Gastroesophageal sphincter (tissue), 4 donors: ENCODE measurements around the gene PTPRN2. TPM values are rescaled to one million over a fixed set of nuclear protein-coding genes. Genes with fewer than 3 reads are reported as not detected.

Source experiments
- ATAC-seq: fragments of 150-250 bp; one replicate; pipeline ENCODE4 v1.9.1; 2016; ENCODE audit warnings: mild to moderate bottlenecking, moderate library complexity
- H3K27ac ChIP-seq, 4 donors: fragments of 200-600 bp; sonication (generic) in 3 of 4; 1 replicate in 3 of 4; 2 replicates in 1 of 4; pipeline ENCODE4 v1.5.1; 2016 to 2019
- H3K27me3 ChIP-seq: fragments of 200-600 bp; sonication (generic); one replicate; pipeline ENCODE4 v1.5.1; 2019
- H3K36me3 ChIP-seq, 2 donors: fragments of 200-600 bp; sonication (generic); one replicate each; pipeline ENCODE4 v1.5.1; 2019; ENCODE audit warnings: control low read depth in 1 of 2
- H3K4me1 ChIP-seq, 3 donors: fragments of 200-600 bp; sonication (generic); 1 replicate in 2 of 3; 2 replicates in 1 of 3; pipeline ENCODE4 v1.5.1; 2016 to 2019; ENCODE audit warnings: control low read depth in 2 of 3
- H3K4me3 ChIP-seq, 2 donors: fragments of 200-600 bp; sonication (generic); one replicate each; pipeline ENCODE4 v1.5.1; 2019; ENCODE audit warnings: mild to moderate bottlenecking in 1 of 2, moderate library complexity in 1 of 2
- H3K9me3 ChIP-seq, 3 donors: fragments of 200-600 bp; sonication (generic); one replicate each; pipeline ENCODE4 v1.5.1; 2017 to 2019; ENCODE audit warnings: control low read depth in 2 of 3
- EP300 ChIP-seq: sonication (generic); formaldehyde crosslinking; IDR thresholded peaks from one replicate; pipeline ENCODE4 v1.6.1; 2017; ENCODE audit warnings: antibody characterized with exemption, mild to moderate bottlenecking
- POLR2A ChIP-seq, 2 donors: fragments of 450-650 bp; IDR thresholded peaks; one replicate each; pipeline ENCODE4 v1.6.1; 2017; ENCODE audit warnings: antibody characterized with exemption in 2 of 2, mild to moderate bottlenecking in 2 of 2, moderate library complexity in 1 of 2
- POLR2AphosphoS5 ChIP-seq: sonication (generic); formaldehyde crosslinking; IDR thresholded peaks from one replicate; pipeline ENCODE4 v1.6.1; 2017; ENCODE audit warnings: antibody characterized with exemption
- WGBS, 2 donors: methylation state at CpG; one replicate each; pipeline ENCODE4 v1.1.5; 2018; ENCODE audit warnings: low coverage in 1 of 2; 5-methylcytosine and 5-hydroxymethylcytosine counted together
- total RNA-seq, 4 donors: library from RNA; depleted of rRNA; stranded (reverse); fragments of >200 nt; gene quantifications; one replicate each; pipeline ENCODE4 v1.1.0, GENCODE V29; 2016
- TF ChIP-seq, protein P1 (sequence below), 4 experiments: fragments of 200-600 bp in 2 of 4; fragments of 450-650 bp in 2 of 4; sonication (generic) in 1 of 4; IDR thresholded peaks; one replicate each; pipeline ENCODE4 v1.5.1; 2017 to 2019; ENCODE audit warnings: antibody characterized with exemption in 4 of 4, mild to moderate bottlenecking in 2 of 4, moderate library complexity in 2 of 4

PTPRN2 gene
- total RNA-seq, 4 donors from 2014 or later, result 1.7 to 4.7 (median 3.3) TPM

DNA sequence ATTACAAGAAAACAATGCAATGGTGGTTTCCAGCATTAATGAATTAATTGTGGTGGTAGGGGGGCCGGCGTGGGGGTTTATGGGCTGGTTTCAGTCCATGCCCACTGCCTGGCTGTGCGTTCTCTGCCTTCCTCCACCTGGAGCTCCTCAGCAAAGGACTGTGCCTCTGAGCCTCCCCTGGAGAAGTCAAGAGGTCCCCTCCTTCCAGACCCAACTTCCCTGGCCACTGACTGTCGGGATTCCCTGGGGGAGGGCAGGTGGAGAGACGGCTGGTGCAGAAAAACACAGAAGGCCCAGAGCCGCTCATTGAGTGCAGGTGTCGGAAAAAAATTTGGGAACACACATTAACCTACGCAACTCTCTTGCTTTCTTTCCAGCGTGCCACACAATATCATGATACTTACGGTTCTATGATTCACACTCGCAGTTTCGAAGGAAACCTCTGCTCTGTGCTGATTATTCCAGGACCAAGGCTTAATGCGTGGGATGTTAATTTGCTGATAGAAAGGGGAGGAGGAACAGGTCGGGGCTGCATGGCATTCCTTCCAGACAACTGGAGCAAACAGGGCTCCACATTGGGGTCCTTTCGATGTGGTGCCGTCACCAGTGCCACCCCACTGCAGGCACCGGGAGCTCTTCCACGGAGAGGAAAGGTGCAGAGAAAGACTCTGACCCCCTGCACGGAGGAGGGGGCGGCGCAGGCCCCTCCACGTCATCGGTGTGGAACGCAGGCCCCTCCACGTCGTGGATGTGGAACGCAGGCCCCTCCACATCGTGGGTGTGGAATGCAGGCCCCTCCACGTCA lies 744.1 kb downstream of the PTPRN2 start:
- WGBS, 2 donors, result 81 to 84% methylated on average over 14 to 17 of the region's 29 CpGs
- H3K4me3 ChIP-seq, result no peak overlapping the region
- TF ChIP-seq, protein P1, sequence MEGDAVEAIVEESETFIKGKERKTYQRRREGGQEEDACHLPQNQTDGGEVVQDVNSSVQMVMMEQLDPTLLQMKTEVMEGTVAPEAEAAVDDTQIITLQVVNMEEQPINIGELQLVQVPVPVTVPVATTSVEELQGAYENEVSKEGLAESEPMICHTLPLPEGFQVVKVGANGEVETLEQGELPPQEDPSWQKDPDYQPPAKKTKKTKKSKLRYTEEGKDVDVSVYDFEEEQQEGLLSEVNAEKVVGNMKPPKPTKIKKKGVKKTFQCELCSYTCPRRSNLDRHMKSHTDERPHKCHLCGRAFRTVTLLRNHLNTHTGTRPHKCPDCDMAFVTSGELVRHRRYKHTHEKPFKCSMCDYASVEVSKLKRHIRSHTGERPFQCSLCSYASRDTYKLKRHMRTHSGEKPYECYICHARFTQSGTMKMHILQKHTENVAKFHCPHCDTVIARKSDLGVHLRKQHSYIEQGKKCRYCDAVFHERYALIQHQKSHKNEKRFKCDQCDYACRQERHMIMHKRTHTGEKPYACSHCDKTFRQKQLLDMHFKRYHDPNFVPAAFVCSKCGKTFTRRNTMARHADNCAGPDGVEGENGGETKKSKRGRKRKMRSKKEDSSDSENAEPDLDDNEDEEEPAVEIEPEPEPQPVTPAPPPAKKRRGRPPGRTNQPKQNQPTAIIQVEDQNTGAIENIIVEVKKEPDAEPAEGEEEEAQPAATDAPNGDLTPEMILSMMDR (IDR thresholded peaks at IDR 0.05), result no peak
- TF ChIP-seq EP300, result no peak
- no peak for TF ChIP-seq POLR2A (IDR thresholded peaks at IDR 0.05)
- TF ChIP-seq POLR2AphosphoS5, result no peak
- H3K4me1 ChIP-seq, result no peaks in the 10 kb centered on the region
- H3K27ac ChIP-seq, result no peak overlapping the region
- peaks cover 61% of the 10 kb centered on the region for H3K27me3 ChIP-seq
- H3K9me3 ChIP-seq, result no peaks in the 10 kb centered on the region
- no peak for ATAC-seq
- no peaks in the 10 kb centered on the region for H3K36me3 ChIP-seq

DNA sequence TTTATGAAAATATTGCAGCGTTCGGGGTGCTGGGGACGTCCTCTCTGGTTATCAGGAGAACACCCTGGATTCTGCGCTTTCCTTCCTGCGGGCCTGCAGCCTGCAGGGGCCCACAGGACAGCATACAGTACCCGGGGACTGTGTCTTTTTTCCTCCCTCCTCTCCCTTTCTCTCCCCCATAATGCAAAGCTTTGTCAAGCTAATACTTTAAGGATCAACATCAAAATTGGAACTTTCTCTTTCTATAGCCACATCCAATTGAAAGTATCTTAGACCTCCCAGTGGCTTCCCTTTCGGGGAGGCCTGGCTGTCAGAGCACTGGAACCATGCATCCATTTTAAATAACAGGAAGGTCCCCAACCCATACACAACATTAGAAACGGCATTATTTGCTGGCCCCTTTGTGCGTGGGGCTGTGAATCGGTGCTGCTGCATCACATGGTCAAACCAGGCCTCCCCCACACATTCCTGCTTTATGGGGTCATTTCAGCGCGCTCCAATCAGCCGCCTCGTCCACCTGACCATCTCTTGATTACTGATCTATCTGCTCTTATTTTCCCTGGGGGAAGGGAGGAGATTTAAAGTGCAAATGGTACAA lies 745.8 kb downstream of the PTPRN2 start:
- no peaks in the 10 kb centered on the region for H3K9me3 ChIP-seq
- no peaks in the 10 kb centered on the region for H3K36me3 ChIP-seq
- ATAC-seq, result no peak
- no peak overlapping the region for H3K4me3 ChIP-seq
- H3K27ac ChIP-seq, result no peak overlapping the region
- TF ChIP-seq POLR2A (IDR thresholded peaks at IDR 0.05) (no peak), EP300 (no peak)
- no peaks in the 10 kb centered on the region for H3K4me1 ChIP-seq
- 74 to 82% methylated on average over 9 to 13 of the region's 14 CpGs for WGBS, 2 donors
- peaks cover 58% of the 10 kb centered on the region for H3K27me3 ChIP-seq

DNA sequence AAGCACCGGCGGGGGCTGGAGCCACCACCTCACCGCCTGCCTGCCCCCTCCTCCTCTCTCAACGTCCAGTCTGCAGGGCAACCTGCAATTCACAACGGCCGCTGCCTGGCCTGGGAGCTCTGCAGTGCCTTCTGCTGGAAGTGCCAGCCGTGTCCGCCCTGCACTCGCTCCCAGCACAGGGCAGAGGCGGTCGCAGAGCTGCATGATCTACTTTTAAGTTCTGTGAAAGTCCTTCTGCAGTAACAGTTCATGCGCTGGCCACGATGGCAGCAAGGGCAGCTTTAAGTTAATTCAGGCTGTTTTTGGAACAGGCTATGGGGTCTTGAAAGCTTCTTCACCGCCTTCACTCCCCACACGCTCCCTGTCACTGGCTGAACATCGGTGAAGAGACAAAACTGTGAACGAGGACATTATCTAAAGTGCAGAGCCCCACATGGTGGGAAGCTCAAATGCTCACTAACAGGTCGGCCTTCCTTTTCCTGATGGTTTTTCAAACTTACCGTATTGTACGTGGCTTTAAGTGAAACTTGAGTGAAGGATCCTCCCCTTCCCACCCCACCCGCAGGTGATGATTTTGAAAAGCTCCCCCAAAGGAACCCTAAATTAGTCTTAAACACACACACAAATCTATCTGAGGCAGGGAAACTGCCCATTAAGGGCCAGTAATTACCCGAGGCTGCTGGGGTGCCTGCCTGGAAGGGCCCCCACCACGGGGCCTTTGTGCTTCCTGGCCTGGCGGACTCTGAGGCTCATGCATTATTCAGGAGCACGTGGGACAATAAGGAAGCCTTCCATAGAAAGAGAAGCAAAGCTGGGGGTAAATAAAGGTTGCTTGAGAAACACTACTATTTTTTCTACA lies 746.5 kb downstream of the PTPRN2 start:
- 56 to 72% methylated on average over 3 to 12 of the region's 25 CpGs for WGBS, 2 donors
- no peak overlapping the region for H3K4me3 ChIP-seq
- no peaks in the 10 kb centered on the region for H3K9me3 ChIP-seq
- H3K4me1 ChIP-seq, result no peaks in the 10 kb centered on the region
- H3K27me3 ChIP-seq, result peaks cover 56% of the 10 kb centered on the region
- no peaks in the 10 kb centered on the region for H3K36me3 ChIP-seq
- TF ChIP-seq POLR2AphosphoS5, result no peak
- no peak for TF ChIP-seq EP300
- no peak for TF ChIP-seq POLR2A (IDR thresholded peaks at IDR 0.05)
- TF ChIP-seq, protein P1 (IDR thresholded peaks at IDR 0.05), result no peak
- no peak for ATAC-seq
- H3K27ac ChIP-seq, result no peak overlapping the region

DNA sequence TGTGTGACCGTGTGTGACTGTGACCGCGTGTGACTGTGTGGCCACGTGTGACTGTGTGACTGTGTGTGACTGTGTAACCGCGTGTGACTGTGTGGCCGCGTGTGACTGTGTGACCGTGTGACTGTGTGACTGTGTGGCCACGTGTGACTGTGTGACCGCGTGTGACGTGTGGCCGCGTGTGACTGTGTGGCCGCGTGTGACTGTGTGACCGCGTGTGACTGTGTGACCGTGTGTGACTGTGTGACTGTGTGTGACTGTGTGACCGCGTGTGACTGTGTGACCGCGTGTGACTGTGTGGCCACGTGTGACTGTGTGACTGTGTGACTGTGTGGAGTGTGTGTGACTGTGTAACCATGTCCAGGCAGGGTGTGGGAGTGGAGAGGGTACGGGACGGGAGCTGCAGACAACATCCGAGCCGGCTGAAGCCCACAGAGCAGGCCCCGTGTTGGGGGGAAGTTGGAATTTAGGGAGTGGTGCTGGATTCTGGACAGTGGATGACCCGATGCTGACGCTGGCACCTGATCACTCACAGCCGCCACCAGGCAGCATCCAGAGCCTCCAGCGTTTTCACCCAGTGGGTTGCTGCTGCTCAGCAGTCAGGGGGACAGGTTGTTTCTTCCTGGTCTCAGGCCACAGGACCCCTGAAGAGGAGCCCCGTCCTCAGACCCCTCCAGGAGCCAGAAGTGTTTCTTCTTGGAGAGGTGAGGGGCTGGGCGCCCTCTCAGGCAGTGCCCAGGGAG lies 747.3 kb downstream of the PTPRN2 start:
- 87 to 88% methylated on average over 20 to 22 of the region's 36 CpGs for WGBS, 2 donors
- Histone ChIP-seq H3K27ac (no peak overlapping the region), H3K4me3 (no peak overlapping the region), H3K27me3 (peaks cover 49% of the 10 kb centered on the region), H3K36me3 (no peaks in the 10 kb centered on the region), H3K4me1 (no peaks in the 10 kb centered on the region), H3K9me3 (no peaks in the 10 kb centered on the region)
- no peak for ATAC-seq
- TF ChIP-seq POLR2A (IDR thresholded peaks at IDR 0.05) (no peak), POLR2AphosphoS5 (no peak), EP300 (no peak)
- TF ChIP-seq, protein P1 (IDR thresholded peaks at IDR 0.05), result no peak
